Right renal pelvis (tissue), 4 donors: Measurements from ENCODE around the gene GDA. TPM values are rescaled to one million over a fixed set of nuclear protein-coding genes. Genes with fewer than 3 reads are reported as not detected.

ENCODE experiments used
- DNase-seq, 4 donors: peaks; one replicate each; pipeline ENCODE4 v3.0.0-alpha.2; 2013; ENCODE audit warnings: low read depth in 4 of 4, low spot score in 3 of 4, missing footprints in 1 of 4
- polyA plus RNA-seq, 4 donors: library from polyadenylated mRNA; unstranded; fragments of 120-200 nt; gene quantifications; one replicate each; pipeline ENCODE4 v1.2.1, GENCODE V29; 2013; ENCODE audit not compliant: insufficient read length in 4 of 4

Gene GDA
- polyA plus RNA-seq = under 1 TPM; 0.27 to 0.58 (median 0.31) TPM

GRCh38 chr9:72149231-72149975 lies at the start of gene GDA:
TSS of gene GDA (plus strand) at chr9:72149440. CDS start at chr9:72149560, 120 bp downstream.
- peak in 1 of 4 donors; percentile 3 for DNase-seq

- DNase-seq = no peak
Observed at GRCh38 chr9:72102520-72102919, 46.7 kb upstream of the GDA start.

- DNase-seq = no peak
Observed at GRCh38 chr9:72113056-72113455, 36.2 kb upstream of the GDA start.

- DNase-seq = no peak
Observed at GRCh38 chr9:72119853-72120252, 29.4 kb upstream of the GDA start.

- DNase-seq = no peak
Observed at GRCh38 chr9:72124947-72125346, 24.3 kb upstream of the GDA start.

- no peak for DNase-seq
Observed at GRCh38 chr9:72127753-72128152, 21.5 kb upstream of the GDA start.

GRCh38 chr9:72128526-72128925 lies 20.7 kb upstream of the GDA start:
- DNase-seq = no peak

GRCh38 chr9:72129271-72130156 lies 19.7 kb upstream of the GDA start:
- DNase-seq = no peak

- DNase-seq = no peak
Observed at GRCh38 chr9:72130321-72130720, 18.9 kb upstream of the GDA start.

GRCh38 chr9:72131206-72131605 lies 18.0 kb upstream of the GDA start:
- DNase-seq = no peak

GRCh38 chr9:72132052-72132451 lies 17.2 kb upstream of the GDA start:
- DNase-seq = no peak

GRCh38 chr9:72133365-72134035 lies 15.7 kb upstream of the GDA start:
- DNase-seq = no peak

- DNase-seq = no peak
Observed at GRCh38 chr9:72134801-72135200, 14.4 kb upstream of the GDA start.

- DNase-seq = no peak
Observed at GRCh38 chr9:72137697-72138365, 11.4 kb upstream of the GDA start.

- no peak for DNase-seq
Observed at GRCh38 chr9:72139226-72139625, 10.0 kb upstream of the GDA start.

GRCh38 chr9:72140586-72140985 lies 8.7 kb upstream of the GDA start:
- no peak for DNase-seq

- DNase-seq = no peak
Observed at GRCh38 chr9:72141484-72141883, 7.8 kb upstream of the GDA start.

- no peak for DNase-seq
Observed at GRCh38 chr9:72144756-72145492, 4.3 kb upstream of the GDA start.

GRCh38 chr9:72145733-72146505 lies 3.3 kb upstream of the GDA start:
- DNase-seq = no peak
